Mesendoderm (in vitro differentiated cells): ENCODE measurements around the gene ATP11C.
"Not testable (repeated sequence)": the region's sequence is repeated elsewhere in the genome, so short reads cannot be mapped to it uniquely, and the experiment has no call there.

Source experiments
- DNase-seq: peaks from one replicate; pipeline ENCODE4 v3.0.0; 2013
- H2AK5ac ChIP-seq: 2 replicates; pipeline ENCODE4 v1.6.1; 2013; ENCODE audit warnings: low read length, inconsistent platforms
- H2BK120ac ChIP-seq: 2 replicates; pipeline ENCODE4 v1.6.1; 2013; ENCODE audit warnings: low read depth, mild to moderate bottlenecking, low read length, moderate library complexity, mixed read lengths
- H2BK15ac ChIP-seq: replicated peaks from 2 replicates; pipeline ENCODE4 v1.6.1; 2013; ENCODE audit warnings: low read depth, mild to moderate bottlenecking, moderate library complexity
- H2BK5ac ChIP-seq: 2 replicates; pipeline ENCODE4 v1.6.1; 2013; ENCODE audit warnings: low read length, inconsistent platforms
- H3K18ac ChIP-seq: 2 replicates; pipeline ENCODE4 v1.6.1; 2013; ENCODE audit warnings: mild to moderate bottlenecking, low read length, mixed read lengths
- H3K23ac ChIP-seq: one replicate; pipeline ENCODE4 v1.6.1; 2013; ENCODE audit warnings: low read length
- H3K27ac ChIP-seq: 2 replicates; pipeline ENCODE4 v1.5.1; 2013; ENCODE audit warnings: low read depth, mild to moderate bottlenecking, inconsistent platforms, low read length, moderate library complexity
- H3K27me3 ChIP-seq: 2 replicates; pipeline ENCODE4 v1.6.1; 2013; ENCODE audit warnings: low read length, control low read depth, mild to moderate bottlenecking, inconsistent platforms; ENCODE audit not compliant: insufficient read depth, poor library complexity
- H3K36me3 ChIP-seq: 2 replicates; pipeline ENCODE4 v1.6.1; 2013; ENCODE audit warnings: low read length, inconsistent platforms; ENCODE audit not compliant: control insufficient read depth, insufficient read depth
- H3K4ac ChIP-seq: one replicate; pipeline ENCODE4 v1.6.1; 2013; ENCODE audit warnings: low read depth, mild to moderate bottlenecking, low read length, moderate library complexity
- H3K4me1 ChIP-seq: 2 replicates; pipeline ENCODE4 v1.6.1; 2013; ENCODE audit warnings: low read depth, low read length, inconsistent platforms; ENCODE audit not compliant: control insufficient read depth
- H3K4me2 ChIP-seq: 2 replicates; pipeline ENCODE4 v1.6.1; 2013; ENCODE audit warnings: low read length
- H3K4me3 ChIP-seq: 2 replicates; pipeline ENCODE4 v1.5.1; 2013; ENCODE audit warnings: mild to moderate bottlenecking, low read length
- H3K56ac ChIP-seq: one replicate; pipeline ENCODE4 v1.6.1; 2013; ENCODE audit warnings: low read length
- H3K79me1 ChIP-seq: 2 replicates; pipeline ENCODE4 v1.6.1; 2013; ENCODE audit warnings: low read length, inconsistent platforms
- H3K79me2 ChIP-seq: 2 replicates; pipeline ENCODE4 v1.6.1; 2013; ENCODE audit warnings: mild to moderate bottlenecking, low read length; ENCODE audit not compliant: control insufficient read depth, insufficient read depth
- H3K9ac ChIP-seq: 2 replicates; pipeline ENCODE4 v1.6.1; 2013; ENCODE audit warnings: low read length, inconsistent platforms
- H4K5ac ChIP-seq: one replicate; pipeline ENCODE4 v1.6.1; 2013; ENCODE audit warnings: low read length
- H4K8ac ChIP-seq: one replicate; pipeline ENCODE4 v1.6.1; 2013; ENCODE audit warnings: low read depth, mild to moderate bottlenecking, control low read depth, low read length, moderate library complexity
- WGBS: extraction: QIAGEN DNeasy Blood & Tissue Kit; methylation state at CpG from one replicate; pipeline ENCODE4 v1.1.7; 2013; ENCODE audit warnings: low lambda C conversion rate, missing lambda C conversion rate; ENCODE audit not compliant: insufficient coverage; ENCODE audit errors: extremely low coverage; 5-methylcytosine and 5-hydroxymethylcytosine counted together

Gene ATP11C

DNA sequence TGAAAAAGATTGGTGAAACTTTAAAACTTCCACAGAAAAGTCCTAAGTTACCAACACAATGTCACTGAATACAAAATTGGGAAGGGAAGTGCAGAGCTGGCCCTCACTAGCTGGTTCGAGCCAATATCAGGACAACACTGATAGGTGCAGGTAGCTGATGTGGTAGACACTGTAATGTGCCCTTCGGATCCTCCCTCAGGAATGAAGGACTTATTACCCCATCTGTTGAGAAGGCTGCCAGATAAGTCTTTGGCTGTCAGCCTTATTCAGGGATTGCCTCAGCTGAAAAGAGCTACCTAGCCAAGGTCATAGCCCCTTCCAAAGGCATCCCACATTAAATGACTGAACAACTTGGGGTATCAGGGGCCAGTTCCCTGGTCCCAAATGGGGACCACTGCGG, 230.2 kb downstream of the ATP11C start:
- H2AK5ac ChIP-seq = no peak overlapping the region

DNA sequence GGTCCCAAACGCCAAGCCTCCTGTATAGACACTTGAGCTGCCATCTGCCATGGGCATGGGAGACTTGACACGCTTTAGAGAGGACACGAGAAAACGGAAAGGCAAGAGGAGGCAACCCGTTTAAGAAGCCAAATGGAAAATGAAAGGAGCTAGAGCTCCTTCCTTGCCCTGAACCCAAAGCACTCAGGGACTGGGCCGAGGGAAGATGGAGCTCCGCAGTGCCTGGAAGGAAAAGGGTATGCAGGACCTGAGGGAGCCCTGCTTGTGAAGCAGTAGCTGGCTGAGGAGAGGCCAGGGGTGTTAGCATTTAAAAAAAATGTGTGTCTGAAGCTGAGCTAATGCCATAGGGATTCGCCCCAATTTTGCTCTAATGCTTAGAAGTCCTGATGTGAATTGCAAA, 239.9 kb downstream of the ATP11C start:
- no peak overlapping the region for H4K8ac ChIP-seq
- no peaks in the 10 kb centered on the region for H3K36me3 ChIP-seq
- no peaks in the 10 kb centered on the region for H3K4me1 ChIP-seq
- no peak overlapping the region for H3K23ac ChIP-seq
- no peak overlapping the region for H2BK15ac ChIP-seq
- no peak overlapping the region for H3K56ac ChIP-seq
- no peak overlapping the region for H2BK120ac ChIP-seq
- no peak overlapping the region for H3K27ac ChIP-seq
- no peak overlapping the region for H2BK5ac ChIP-seq
- H3K18ac ChIP-seq = no peak overlapping the region
- no peaks in the 10 kb centered on the region for H3K79me2 ChIP-seq
- no CpG with 5 or more reads among the region's 8 CpGs for WGBS
- no peak overlapping the region for H2AK5ac ChIP-seq
- H3K4me3 ChIP-seq = no peak overlapping the region
- no peak overlapping the region for H3K9ac ChIP-seq
- no peaks in the 10 kb centered on the region for H3K79me1 ChIP-seq
- DNase-seq = peak; percentile 3
- H3K4me2 ChIP-seq = no peak overlapping the region
- no peak overlapping the region for H4K5ac ChIP-seq
- no peak overlapping the region for H3K4ac ChIP-seq
- no peaks in the 10 kb centered on the region for H3K27me3 ChIP-seq

More for the DNA sequence above, 230.2 kb downstream of the ATP11C start:
- Histone ChIP-seq H3K27me3 (no peaks in the 10 kb centered on the region), H2BK15ac (no peak overlapping the region), H3K9ac (no peak overlapping the region), H3K4me1 (no peaks in the 10 kb centered on the region), H3K18ac (no peak overlapping the region), H3K56ac (no peak overlapping the region), H3K27ac (no peak overlapping the region), H3K79me2 (no peaks in the 10 kb centered on the region), H3K36me3 (no peaks in the 10 kb centered on the region), H3K79me1 (no peaks in the 10 kb centered on the region), H3K4ac (no peak overlapping the region), H3K23ac (no peak overlapping the region), H4K8ac (no peak overlapping the region), H4K5ac (no peak overlapping the region), H2BK5ac (no peak overlapping the region), H3K4me3 (no peak overlapping the region), H2BK120ac (no peak overlapping the region), H3K4me2 (no peak overlapping the region)
- no CpG with 5 or more reads among the region's 3 CpGs for WGBS
- DNase-seq = no peak

DNA sequence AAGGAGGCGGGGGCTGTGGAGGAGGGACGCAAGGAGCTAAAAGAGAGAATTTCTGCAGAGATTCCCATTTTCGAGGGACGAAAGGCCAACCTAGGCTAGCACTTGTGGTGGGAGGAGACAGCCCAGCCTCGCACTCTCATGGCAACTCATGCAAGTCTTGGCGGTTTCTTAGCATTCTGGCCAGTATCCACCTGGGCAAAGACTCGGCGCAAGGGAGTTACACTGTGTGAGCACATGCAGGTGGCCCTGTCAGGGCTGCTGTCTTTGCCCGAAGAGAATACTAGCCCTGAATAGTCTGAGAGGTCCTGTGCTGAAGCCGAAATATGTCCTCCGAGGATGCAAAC, 240.4 kb downstream of the ATP11C start:
- no CpG with 5 or more reads among the region's 11 CpGs for WGBS
- Histone ChIP-seq H3K4ac (no peak overlapping the region), H3K56ac (no peak overlapping the region), H3K79me1 (no peaks in the 10 kb centered on the region), H2AK5ac (no peak overlapping the region), H3K18ac (no peak overlapping the region), H3K4me2 (peak overlapping the region; percentile 68), H3K4me3 (no peak overlapping the region), H3K23ac (no peak overlapping the region), H3K79me2 (no peaks in the 10 kb centered on the region), H3K9ac (no peak overlapping the region), H3K27me3 (no peaks in the 10 kb centered on the region), H2BK120ac (no peak overlapping the region), H3K36me3 (no peaks in the 10 kb centered on the region), H3K4me1 (no peaks in the 10 kb centered on the region), H4K8ac (no peak overlapping the region), H4K5ac (no peak overlapping the region), H2BK15ac (no peak overlapping the region), H2BK5ac (no peak overlapping the region), H3K27ac (no peak overlapping the region)
- peak; percentile 28 for DNase-seq

DNA sequence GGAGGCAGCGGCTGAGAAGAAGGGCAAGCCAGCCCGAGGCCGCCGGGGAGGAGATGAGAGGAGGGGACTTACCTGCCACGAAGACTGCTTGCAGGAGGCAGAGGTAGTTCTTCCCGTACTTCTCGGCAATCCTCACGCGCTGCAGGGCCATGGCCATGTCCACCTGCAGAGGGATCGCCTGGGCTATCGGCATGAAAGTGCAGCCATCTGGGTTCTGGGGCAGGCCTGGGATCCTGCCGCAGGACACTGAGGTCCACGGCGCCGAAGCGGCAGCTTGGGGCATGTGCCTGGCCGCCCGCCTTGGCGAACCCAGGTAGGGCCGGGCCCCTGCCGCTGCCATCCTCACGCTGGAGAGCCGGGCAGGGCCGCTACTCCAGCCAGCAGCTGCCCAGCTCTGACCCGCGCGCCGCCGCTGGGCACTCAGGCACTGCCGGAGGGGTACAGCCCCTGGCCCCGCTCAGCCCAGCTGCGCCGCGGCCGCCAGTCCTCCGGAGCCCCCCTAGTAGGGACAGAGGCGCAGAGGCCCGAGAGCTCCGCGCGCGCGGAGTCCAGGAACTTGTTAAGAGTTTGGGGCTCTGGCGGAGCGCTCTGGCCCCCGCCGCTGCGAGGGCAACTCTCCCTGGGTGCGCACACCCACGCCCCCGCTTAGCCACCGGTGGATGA, 240.9 kb downstream of the ATP11C start:
- H2BK15ac ChIP-seq = no peak overlapping the region
- peak; percentile 23 for DNase-seq
- H3K9ac ChIP-seq = peak overlapping the region; percentile 44
- no peak overlapping the region for H4K8ac ChIP-seq
- no peaks in the 10 kb centered on the region for H3K4me1 ChIP-seq
- H2BK120ac ChIP-seq = no peak overlapping the region
- H2AK5ac ChIP-seq = no peak overlapping the region
- H3K56ac ChIP-seq = peak overlapping the region; percentile 73
- no peak overlapping the region for H3K18ac ChIP-seq
- peak overlapping the region; percentile 68 for H3K4me2 ChIP-seq
- H3K79me2 ChIP-seq = no peaks in the 10 kb centered on the region
- no peak overlapping the region for H4K5ac ChIP-seq
- H3K4me3 ChIP-seq = no peak overlapping the region
- H2BK5ac ChIP-seq = no peak overlapping the region
- H3K4ac ChIP-seq = no peak overlapping the region
- no peaks in the 10 kb centered on the region for H3K36me3 ChIP-seq
- no peaks in the 10 kb centered on the region for H3K79me1 ChIP-seq
- no peaks in the 10 kb centered on the region for H3K27me3 ChIP-seq
- whole genome bisulfite sequencing = no CpG with 5 or more reads among the region's 52 CpGs
- no peak overlapping the region for H3K27ac ChIP-seq
- no peak overlapping the region for H3K23ac ChIP-seq

DNA sequence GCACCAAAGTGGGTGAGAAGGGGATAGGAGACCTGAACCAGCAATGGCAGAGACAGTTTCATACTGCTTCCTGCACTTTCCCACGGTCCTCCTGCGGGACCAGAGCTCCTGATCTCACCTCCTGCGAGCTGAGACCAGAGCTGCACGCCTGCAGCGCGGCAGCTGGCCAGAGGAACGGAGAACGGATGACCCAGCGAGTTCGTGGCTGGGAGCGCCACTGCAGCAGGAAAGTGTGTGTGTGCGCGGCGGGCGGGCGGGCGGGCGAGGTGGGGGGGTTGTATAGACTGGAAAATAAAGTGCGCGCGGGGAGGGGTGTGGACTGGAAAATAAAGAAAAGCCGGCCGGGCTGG, 241.4 kb downstream of the ATP11C start:
- H3K36me3 ChIP-seq = no peaks in the 10 kb centered on the region
- H3K18ac ChIP-seq = no peak overlapping the region
- H3K56ac ChIP-seq = no peak overlapping the region
- no peak overlapping the region for H3K4ac ChIP-seq
- H3K9ac ChIP-seq = no peak overlapping the region
- no peak overlapping the region for H3K23ac ChIP-seq
- no peak overlapping the region for H2AK5ac ChIP-seq
- no peaks in the 10 kb centered on the region for H3K79me2 ChIP-seq
- no peak overlapping the region for H3K4me2 ChIP-seq
- H3K27me3 ChIP-seq = no peaks in the 10 kb centered on the region
- H3K4me3 ChIP-seq = no peak overlapping the region
- H2BK15ac ChIP-seq = no peak overlapping the region
- H3K4me1 ChIP-seq = no peaks in the 10 kb centered on the region
- WGBS = no CpG with 5 or more reads among the region's 23 CpGs
- no peak overlapping the region for H4K5ac ChIP-seq
- H3K79me1 ChIP-seq = no peaks in the 10 kb centered on the region
- peak; percentile 19 for DNase-seq
- no peak overlapping the region for H2BK120ac ChIP-seq
- H4K8ac ChIP-seq = no peak overlapping the region
- H3K27ac ChIP-seq = no peak overlapping the region
- no peak overlapping the region for H2BK5ac ChIP-seq

DNA sequence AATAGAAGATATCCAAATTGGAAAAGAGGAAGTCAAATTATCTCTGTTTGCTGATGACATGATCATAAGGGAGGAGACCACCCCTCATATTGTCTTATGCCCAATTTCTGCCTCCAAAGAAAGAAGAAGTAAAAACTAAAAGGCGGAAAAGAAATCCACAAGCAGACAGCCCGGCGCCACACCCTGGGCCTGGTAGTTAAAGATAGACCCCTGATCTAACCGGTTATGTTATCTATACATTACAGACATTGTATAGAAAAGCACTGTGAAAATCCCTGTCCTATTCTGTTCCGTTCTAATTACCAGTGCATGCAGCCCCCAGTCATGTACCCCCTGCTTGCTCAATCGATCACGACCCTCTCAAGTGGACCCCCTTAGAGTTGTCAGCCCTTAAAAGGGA, 247.7 kb downstream of the ATP11C start:
- H3K27me3 ChIP-seq = not testable (repeated sequence)
- no CpG with 5 or more reads among the region's 7 CpGs for WGBS

More for the DNA sequence above, 247.7 kb downstream of the ATP11C start:
- H3K9ac ChIP-seq, H3K79me2 ChIP-seq, H4K8ac ChIP-seq, H2BK15ac ChIP-seq, H3K36me3 ChIP-seq, H3K18ac ChIP-seq, H2AK5ac ChIP-seq, H3K4me3 ChIP-seq, H3K4me2 ChIP-seq, H3K79me1 ChIP-seq, H3K23ac ChIP-seq, H2BK120ac ChIP-seq, H2BK5ac ChIP-seq, H3K4me1 ChIP-seq, H3K27ac ChIP-seq, DNase-seq, H4K5ac ChIP-seq, H3K4ac ChIP-seq, H3K56ac ChIP-seq: not testable (repeated sequence)
